Fibroblast of lung (primary cell): ENCODE measurements around the gene RALBP1. TPM values are rescaled to one million over a fixed set of nuclear protein-coding genes. Genes with fewer than 3 reads are reported as not detected.
A peak's percentile ranks its signal among the peaks of the same experiment; 100 is the strongest.
"Not testable (repeated sequence)": the region's sequence is repeated elsewhere in the genome, so short reads cannot be mapped to it uniquely, and the experiment has no call there.

ENCODE experiments used
- DNase-seq, 2 donors: peaks; one replicate each; pipeline versions ENCODE4 v3.0.0 to v3.0.0-alpha.2; 2010; ENCODE audit warnings: low read depth in 2 of 2
- H2AFZ ChIP-seq: 2 replicates; pipeline ENCODE4 v1.5.1; 2012; ENCODE audit warnings: low read length, control low read depth, inconsistent platforms
- H3K27ac ChIP-seq: 2 replicates; pipeline ENCODE4 v1.5.1; 2011; ENCODE audit warnings: low read length, control low read depth; ENCODE audit not compliant: insufficient read depth
- H3K27me3 ChIP-seq: 2 replicates; pipeline ENCODE4 v1.5.1; 2011; ENCODE audit warnings: mild to moderate bottlenecking, low read length; ENCODE audit not compliant: control insufficient read depth, insufficient read depth
- H3K36me3 ChIP-seq: 2 replicates; pipeline ENCODE4 v1.5.1; 2011; ENCODE audit warnings: low read length; ENCODE audit not compliant: control insufficient read depth, insufficient read depth
- H3K4me1 ChIP-seq: 2 replicates; pipeline ENCODE4 v1.5.1; 2011; ENCODE audit warnings: low read length; ENCODE audit not compliant: control insufficient read depth, insufficient read depth; ENCODE audit errors: extremely low read depth
- H3K4me2 ChIP-seq: 2 replicates; pipeline ENCODE4 v1.5.1; 2011; ENCODE audit warnings: low read length, control low read depth; ENCODE audit not compliant: insufficient read depth; ENCODE audit errors: extremely low read depth
- H3K4me3 ChIP-seq, 4 experiments: fragments of 200-600 bp in 1 of 4; sonication (generic) in 1 of 4; replicated peaks in 1 of 4; 2 replicates each; pipeline ENCODE4 v1.5.1; 2011 to 2016; ENCODE audit warnings: low read length in 4 of 4, low read depth in 3 of 4, mild to moderate bottlenecking in 3 of 4, control low read depth in 2 of 4, inconsistent platforms in 1 of 4, mixed read lengths in 1 of 4; ENCODE audit not compliant: insufficient read depth in 1 of 4; ENCODE audit errors: control extremely low read depth in 1 of 4
- H3K79me2 ChIP-seq: 2 replicates; pipeline ENCODE4 v1.5.1; 2012; ENCODE audit warnings: mild to moderate bottlenecking, low read length, inconsistent platforms; ENCODE audit not compliant: control insufficient read depth, insufficient read depth
- H3K9ac ChIP-seq: 2 replicates; pipeline ENCODE4 v1.5.1; 2011; ENCODE audit warnings: mild to moderate bottlenecking, low read length, control low read depth; ENCODE audit not compliant: insufficient read depth
- H3K9me3 ChIP-seq: 2 replicates; pipeline ENCODE4 v1.5.1; 2012; ENCODE audit warnings: low read depth, low read length; ENCODE audit not compliant: control insufficient read depth, insufficient read depth
- H4K20me1 ChIP-seq: 2 replicates; pipeline ENCODE4 v1.5.1; 2011; ENCODE audit warnings: low read length; ENCODE audit not compliant: control insufficient read depth, insufficient read depth; ENCODE audit errors: extremely low read depth
- EZH2 ChIP-seq: IDR thresholded peaks from 2 replicates; pipeline ENCODE4 v1.5.1; 2012; ENCODE audit warnings: low read length, control low read depth, mild to moderate bottlenecking; ENCODE audit errors: missing control alignments
- polyA plus RNA-seq, 2 donors: library from polyadenylated mRNA; depleted of rRNA in 1 of 2; stranded (reverse) in 1 of 2; unstranded in 1 of 2; fragments of >200 nt; gene quantifications; 2 replicates each; pipeline ENCODE4 v1.2.1, GENCODE V29; 2011 to 2012; ENCODE audit warnings: missing spikeins in 1 of 2
- total RNA-seq: library from RNA; depleted of rRNA; stranded (reverse); fragments of >200 nt; gene quantifications from 2 replicates; pipeline ENCODE4 v1.2.1, GENCODE V29; 2014
- TF ChIP-seq, protein P1 (sequence below), 2 donors: IDR thresholded peaks in 1 of 2; conservative IDR thresholded peaks in 1 of 2; 1 replicate in 1 of 2; 2 replicates in 1 of 2; pipeline ENCODE4 v1.5.1; 2011 to 2012; ENCODE audit warnings: low read length in 2 of 2, control low read depth in 1 of 2, inconsistent platforms in 1 of 2, low read depth in 1 of 2, mild to moderate bottlenecking in 1 of 2

The RALBP1 gene
- total and polyA plus RNA-seq, 2 donors (not counting 1 experiment from before 2014, with no cell fraction given) = 72.3 to 72.4 TPM

DNA sequence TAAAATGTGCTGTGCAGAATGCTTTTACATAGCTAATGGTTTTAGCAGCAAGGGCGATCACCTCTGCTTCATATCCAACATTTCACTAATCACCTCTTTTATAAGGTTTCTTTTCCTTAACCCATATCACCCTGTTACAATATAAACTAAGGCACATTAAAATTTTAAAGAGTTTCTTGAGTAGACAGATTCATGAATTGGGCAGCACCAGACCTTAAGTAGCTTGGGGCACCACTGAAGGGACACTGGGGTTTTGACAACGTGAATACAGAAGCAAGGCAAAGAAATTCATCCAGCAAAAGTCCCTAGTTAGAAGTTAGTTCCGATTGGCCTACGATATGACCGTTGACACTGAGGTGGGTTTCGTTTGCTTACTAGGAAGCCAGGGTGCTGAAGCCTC lies 44.0 kb upstream of the RALBP1 start:
- Histone ChIP-seq H3K4me2 (no peak overlapping the region), H3K9me3 (no peaks in the 10 kb centered on the region), H3K36me3 (no peaks in the 10 kb centered on the region), H3K4me1 (peaks cover 3% of the 10 kb centered on the region), H3K4me3 (no peak overlapping the region), H3K9ac (no peak overlapping the region), H3K27me3 (no peaks in the 10 kb centered on the region), H3K79me2 (no peaks in the 10 kb centered on the region), H3K27ac (no peak overlapping the region), H2AFZ (no peak overlapping the region), H4K20me1 (no peaks in the 10 kb centered on the region)
- DNase-seq = no peak
- TF ChIP-seq, protein P1, sequence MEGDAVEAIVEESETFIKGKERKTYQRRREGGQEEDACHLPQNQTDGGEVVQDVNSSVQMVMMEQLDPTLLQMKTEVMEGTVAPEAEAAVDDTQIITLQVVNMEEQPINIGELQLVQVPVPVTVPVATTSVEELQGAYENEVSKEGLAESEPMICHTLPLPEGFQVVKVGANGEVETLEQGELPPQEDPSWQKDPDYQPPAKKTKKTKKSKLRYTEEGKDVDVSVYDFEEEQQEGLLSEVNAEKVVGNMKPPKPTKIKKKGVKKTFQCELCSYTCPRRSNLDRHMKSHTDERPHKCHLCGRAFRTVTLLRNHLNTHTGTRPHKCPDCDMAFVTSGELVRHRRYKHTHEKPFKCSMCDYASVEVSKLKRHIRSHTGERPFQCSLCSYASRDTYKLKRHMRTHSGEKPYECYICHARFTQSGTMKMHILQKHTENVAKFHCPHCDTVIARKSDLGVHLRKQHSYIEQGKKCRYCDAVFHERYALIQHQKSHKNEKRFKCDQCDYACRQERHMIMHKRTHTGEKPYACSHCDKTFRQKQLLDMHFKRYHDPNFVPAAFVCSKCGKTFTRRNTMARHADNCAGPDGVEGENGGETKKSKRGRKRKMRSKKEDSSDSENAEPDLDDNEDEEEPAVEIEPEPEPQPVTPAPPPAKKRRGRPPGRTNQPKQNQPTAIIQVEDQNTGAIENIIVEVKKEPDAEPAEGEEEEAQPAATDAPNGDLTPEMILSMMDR (conservative IDR thresholded peaks at IDR 0.05 in 1 of 2, IDR thresholded peaks at IDR 0.05 in 1 of 2; ENCODE audit: low read depth in 1 of 2, low read length in 2 of 2) = no peak
- TF ChIP-seq EZH2 = no peak

DNA sequence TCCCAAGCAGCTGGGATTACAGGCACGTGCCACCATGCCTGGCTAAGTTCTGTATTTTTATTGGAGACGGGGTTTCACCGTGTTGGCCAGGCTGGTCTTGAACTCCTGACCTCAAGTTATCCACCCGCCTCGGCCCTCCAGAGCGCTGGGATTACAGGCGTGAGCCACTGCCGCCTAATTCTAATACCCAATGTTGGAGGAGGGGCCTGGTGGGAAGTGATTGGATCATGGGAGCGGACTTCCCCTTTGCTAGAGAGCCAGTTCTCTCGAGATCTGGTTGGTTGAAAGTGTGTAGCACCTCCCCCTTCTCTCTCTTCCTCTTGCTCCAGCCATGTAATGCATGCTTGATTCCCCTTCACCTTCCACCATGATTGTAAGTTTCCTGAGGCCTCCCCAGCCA lies 42.2 kb upstream of the RALBP1 start:
- H4K20me1 ChIP-seq, H3K9me3 ChIP-seq, H3K4me3 ChIP-seq, H3K79me2 ChIP-seq, H3K36me3 ChIP-seq, H3K9ac ChIP-seq, DNase-seq, H3K4me1 ChIP-seq, H3K27ac ChIP-seq, H3K27me3 ChIP-seq: not testable (repeated sequence)
- peak overlapping the region; percentile 87 for H2AFZ ChIP-seq
- H3K4me2 ChIP-seq = peak overlapping the region; percentile 32

DNA sequence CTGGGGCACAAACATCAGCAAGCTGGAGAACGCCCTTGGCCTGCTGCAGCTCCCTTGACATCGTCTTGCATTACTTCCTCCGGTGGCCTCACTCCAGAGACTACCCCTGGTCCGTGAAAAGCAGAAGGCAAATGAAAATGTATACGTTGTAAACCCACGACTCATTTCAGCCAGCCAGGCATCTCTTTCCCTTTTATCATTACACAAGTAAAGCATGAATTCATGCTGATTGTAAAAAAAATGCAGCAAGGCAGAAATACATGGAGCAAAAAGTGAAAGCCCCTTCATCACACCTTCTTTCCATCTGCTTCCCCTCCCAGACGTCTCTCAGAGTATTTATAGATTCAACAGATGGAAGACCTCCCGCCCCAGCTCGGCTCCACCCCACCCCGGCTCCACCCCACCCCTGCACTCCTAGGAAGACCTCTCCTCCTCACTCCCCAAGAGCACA lies 41.6 kb upstream of the RALBP1 start:
- no peaks in the 10 kb centered on the region for H3K36me3 ChIP-seq
- H3K4me3 ChIP-seq = peak overlapping the region in 1 of 4 experiments; percentile 12
- H3K79me2 ChIP-seq = no peaks in the 10 kb centered on the region
- H3K9me3 ChIP-seq = no peaks in the 10 kb centered on the region
- H3K4me1 ChIP-seq = peaks cover 3% of the 10 kb centered on the region
- no peaks in the 10 kb centered on the region for H4K20me1 ChIP-seq
- peak in 1 of 2 donors; percentile 27 for DNase-seq
- peak overlapping the region; percentile 32 for H3K4me2 ChIP-seq
- TF ChIP-seq, protein P1 (conservative IDR thresholded peaks at IDR 0.05 in 1 of 2, IDR thresholded peaks at IDR 0.05 in 1 of 2; ENCODE audit: low read depth in 1 of 2, low read length in 2 of 2) = no peak
- TF ChIP-seq EZH2 = no peak
- no peak overlapping the region for H3K27ac ChIP-seq
- H3K27me3 ChIP-seq = no peaks in the 10 kb centered on the region
- no peak overlapping the region for H3K9ac ChIP-seq
- peak overlapping the region; percentile 87 for H2AFZ ChIP-seq
